Measurements from ENCODE around the gene FGD2.

The FGD2 gene

DNA sequence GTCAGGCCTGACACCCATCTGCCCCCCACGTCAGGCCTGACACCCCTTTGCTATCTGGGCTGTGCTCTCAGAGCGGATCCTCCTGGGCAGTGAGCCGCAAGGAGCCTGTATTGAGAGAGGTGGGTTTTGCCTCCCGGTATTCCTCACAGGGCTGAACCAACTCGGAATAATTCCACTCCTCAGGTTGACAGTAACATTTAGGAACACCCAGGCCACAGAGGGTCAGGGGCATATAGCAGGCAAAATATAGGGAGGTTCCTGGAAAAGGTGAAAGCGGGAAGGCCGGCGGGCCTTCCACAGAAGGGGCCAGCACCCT is 6.8 kb upstream of the FGD2 start:
- no peak for DNase-seq

DNA sequence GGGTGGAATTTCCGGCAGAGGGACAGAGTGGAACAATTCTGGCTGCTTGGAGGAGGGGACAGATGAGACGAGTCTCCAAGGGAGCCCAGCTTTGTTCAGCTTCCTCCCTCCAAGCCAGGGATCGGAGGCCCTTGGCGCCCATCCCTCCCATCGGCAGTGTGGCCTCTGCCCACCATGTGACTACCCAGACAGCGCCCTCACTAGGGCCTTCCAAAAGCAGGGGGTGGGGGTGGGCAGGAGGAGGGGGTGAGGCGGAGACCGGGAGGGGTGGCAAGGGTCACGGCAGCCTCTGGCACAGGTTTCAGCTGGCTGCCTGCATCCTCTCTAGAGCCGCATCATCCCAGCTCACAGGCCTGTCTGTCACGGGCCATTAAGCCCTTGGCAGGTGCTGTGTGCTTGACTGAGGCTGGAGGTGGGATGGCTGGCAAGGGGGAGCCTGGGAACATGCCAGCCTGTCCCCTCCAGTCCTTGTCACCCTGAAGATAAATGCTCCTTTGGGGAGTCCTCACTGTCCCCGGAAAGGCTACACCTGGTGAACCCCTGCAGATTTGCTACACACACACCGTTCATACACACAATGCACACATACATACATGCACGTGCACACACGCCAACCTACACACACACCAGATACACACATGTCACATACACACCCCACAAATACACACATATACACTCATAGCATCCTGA is 6.2 kb upstream of the FGD2 start:
- peak; percentile 67 to 76 for DNase-seq

DNA sequence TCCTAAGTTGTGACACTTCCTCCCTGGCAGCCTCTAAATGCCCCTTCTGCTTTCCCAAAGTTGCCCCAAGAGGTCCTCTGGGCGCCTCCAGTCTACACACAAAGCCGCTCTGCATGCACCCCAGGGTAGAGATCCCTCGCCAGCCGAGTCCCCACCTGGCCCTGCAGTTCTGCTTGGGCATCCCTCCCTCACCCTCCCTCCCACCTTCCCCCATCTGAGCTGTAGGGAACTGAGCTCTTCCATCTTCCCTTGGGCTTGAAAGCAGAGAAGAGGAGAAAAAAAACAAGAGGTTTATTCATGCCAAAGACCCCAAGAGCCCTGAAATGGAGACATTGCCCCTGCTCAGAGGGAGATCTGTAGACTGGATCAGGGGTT is 5.7 kb upstream of the FGD2 start:
- no peak for DNase-seq

GRCh38 chr6:37004044-37004980 is 1.1 kb upstream of the FGD2 start:
- no peak for DNase-seq

DNA sequence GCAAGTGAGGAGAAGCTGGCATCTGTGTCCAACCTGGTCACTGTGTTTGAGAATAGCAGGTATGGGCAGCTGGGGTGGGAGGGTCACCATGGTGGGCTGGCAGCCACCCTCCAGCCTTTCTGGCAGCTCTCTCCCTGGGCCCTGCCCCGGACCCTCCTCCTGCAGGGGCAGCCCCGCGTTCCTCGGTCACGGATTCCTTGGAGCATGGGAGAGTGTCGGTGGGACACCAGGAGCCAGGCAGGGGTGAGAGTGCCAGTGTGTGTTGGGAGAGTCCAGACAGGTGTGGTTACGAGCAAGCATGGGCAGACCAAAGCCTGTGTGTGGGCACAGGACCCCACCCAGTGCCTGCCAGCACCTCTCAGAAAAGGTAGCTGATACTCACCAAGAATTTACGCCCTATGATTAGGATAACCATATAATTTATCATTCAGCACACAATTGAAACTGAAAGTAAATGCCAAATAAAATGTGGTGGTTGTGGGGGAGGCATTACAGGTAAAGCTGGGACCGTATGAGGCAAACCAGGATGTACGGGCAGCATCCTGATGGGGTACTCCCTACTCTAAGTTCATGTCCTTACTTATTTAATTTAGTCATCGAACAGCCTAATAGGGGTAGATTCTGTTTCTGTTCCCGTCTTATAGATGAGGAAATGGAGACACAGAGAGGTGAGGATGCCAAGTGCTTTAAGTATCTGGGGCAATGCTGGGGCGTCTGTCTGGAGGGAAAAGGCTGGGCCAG is 542 bp downstream of the FGD2 start:
- no peak for DNase-seq

- DNase-seq, result no peak
Measured at GRCh38 chr6:37006793-37007339, 1.4 kb downstream of the FGD2 start.

GRCh38 chr6:37007340-37008043 is 2.0 kb downstream of the FGD2 start:
- no peak for DNase-seq

DNA sequence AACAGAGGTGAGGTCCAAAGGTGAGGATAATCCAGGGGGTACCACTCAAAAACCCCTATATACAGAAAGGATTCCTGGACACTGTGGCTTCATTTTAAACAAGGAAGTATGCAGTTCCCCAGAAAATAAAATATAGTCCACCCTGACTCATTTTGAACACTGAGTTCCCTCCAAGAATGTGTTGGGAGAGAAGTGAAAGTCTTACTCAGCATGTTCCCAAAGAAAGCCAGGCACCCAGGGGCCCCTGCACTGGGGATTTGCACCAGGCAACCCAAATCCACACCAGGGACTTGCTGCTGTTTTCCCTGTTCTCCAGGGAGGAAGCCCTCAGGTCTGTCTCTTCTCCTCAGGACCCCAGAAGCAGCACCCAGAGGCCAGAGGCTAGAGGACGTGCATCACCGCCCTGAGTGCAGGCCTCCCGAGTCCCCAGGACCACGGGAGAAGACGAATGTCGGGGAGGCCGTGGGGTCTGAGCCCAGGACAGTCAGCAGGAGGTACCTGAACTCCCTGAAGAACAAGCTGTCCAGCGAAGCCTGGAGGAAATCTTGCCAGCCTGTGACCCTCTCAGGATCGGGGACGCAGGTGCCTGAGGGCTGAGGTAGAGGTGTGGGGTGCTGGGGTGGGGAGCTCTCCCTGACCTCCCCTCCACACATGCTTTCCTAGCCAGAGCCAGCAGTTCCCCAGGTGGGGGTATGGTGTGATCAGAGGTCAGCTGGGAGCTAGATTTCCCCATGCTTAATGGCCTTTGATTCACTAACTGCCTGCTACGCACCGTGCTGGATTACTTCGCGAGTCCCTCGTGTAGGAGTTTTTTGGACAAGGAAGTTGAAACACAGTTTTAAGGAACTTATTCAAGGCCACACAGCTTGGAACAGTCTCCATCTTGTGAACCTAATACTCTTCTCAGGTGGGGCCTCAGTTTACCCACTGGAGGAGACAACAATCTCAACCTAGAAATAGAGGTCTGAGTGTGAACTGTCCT is 3.3 kb downstream of the FGD2 start:
- no peak for DNase-seq

DNA sequence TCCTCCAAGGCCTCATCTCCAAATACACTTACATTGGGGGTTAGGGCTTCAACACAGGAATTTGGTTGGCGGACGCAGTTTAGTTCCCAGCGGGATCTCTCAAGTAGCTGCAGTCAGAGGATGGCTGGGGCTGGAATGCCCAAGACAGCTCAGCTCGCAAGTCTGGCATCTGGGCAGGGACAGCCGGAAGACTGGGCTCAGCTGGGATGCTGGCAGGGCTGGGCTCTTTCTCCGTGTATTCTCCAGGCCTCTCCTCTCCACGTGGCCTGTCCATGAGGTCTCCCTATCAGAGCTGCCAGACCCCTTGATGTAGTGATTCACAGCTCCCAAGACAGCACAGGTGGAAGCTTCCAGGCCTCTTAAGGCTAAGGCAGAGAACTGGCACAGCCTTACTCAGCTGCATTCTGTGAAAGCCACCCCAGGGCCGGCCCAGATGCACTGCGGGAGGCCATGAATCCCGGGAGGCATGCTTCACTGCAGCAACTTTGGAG is 5.0 kb downstream of the FGD2 start:
- no peak for DNase-seq

GRCh38 chr6:37011656-37012378 is 6.4 kb downstream of the FGD2 start:
- DNase-seq, result no peak

DNA sequence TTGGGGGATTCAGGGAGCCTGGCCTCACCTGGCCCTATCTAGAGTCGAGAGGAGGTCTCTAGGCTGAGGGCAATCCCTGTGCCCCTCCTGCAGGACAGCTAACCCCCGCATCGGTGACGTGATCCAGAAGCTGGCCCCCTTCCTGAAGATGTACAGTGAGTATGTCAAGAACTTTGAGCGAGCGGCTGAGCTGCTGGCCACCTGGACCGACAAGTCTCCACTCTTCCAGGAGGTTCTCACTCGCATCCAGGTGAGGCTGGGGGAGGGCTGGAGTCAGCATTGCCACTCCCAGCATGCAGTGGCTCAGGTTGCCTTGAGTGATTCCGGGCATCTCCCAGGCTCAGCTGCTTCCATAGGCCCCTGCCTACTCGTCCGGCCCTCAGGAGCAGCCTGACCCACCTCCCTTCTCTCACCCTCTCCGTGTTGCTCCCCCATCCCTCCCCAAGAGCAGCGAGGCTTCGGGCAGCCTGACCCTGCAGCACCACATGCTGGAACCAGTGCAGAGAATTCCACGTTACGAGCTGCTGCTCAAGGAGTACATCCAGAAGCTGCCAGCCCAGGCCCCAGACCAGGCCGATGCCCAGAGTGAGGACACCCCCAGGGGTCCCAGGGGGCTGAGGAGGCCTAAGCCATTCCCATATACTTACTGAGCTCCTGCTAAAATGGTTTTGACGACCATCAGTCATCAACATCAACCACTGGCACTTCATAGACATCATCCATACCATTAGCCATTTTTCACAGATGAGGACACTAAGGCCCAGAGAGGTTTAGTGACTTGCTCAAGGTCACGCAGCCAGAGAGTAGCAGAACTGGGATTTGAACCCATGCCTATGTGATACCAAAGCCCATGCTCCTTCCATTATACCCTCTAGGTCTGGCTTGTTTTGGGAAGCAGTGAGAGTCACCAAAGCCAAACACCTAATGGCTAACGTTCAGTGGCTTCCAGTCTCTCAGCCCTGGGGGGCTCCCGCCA is 8.3 kb downstream of the FGD2 start:
- DNase-seq, result no peak

DNA sequence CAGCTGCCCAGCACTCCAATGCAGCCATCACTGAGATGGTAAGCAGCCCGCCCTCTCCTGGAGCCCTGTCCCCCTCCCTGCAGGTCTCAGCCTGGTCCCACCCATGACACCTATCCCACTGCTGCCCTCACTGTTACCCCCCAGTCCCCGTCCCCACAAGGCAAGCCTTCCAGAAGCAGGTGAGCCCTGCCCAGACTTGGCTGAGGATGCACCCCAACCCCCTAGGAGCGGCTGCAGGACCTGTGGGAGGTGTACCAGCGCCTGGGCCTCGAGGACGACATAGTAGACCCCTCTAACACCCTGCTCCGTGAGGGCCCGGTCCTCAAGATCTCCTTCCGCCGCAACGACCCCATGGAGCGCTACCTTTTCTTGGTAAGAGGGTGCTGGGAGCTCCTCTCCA is 9.2 kb downstream of the FGD2 start:
- DNase-seq, result no peak

GRCh38 chr6:37015532-37015931 is 10.1 kb downstream of the FGD2 start:
- no peak for DNase-seq

DNA sequence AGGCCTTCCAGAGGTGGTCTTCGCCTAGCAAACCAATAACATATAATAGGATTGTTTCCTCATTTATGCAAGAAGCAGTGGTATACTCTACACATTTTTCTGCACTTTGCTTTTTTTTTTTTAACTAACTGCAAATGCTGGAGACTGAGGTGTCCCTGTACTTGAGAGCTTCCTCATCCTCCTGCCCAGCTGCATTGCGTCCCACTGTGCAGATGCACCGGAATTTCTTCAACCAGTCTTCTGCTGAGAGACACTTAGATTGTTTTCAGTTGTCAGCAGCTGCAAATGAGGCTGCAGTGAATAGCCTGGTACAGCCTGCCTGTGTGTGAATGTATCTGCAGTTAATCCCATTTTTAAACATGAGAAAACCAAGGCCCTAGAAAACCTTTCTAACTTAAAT is 11.5 kb downstream of the FGD2 start:
- no peak for DNase-seq

- DNase-seq, result no peak
Measured at GRCh38 chr6:37017606-37018197, 12.2 kb downstream of the FGD2 start.

GRCh38 chr6:37018198-37019064 is 13.0 kb downstream of the FGD2 start:
- DNase-seq, result peak; percentile 78 to 87

DNA sequence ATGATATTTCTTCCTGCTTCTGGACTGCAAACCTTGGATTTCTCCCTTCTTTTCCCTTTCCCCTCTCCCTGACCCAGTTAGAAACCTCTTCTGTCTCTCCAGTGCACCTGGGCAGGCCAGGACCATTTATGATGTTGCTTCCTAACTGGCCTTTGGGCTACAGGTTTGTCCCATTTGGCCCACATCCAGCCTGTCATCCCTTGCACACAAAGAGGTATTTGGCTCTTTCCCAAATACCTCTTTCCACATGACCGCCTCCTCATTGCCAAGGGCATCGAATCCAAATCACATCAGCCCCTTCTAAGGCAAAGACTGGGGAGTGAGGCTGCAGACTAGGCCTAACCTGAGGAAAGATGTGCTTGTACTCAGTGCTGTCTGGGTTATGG is 13.6 kb downstream of the FGD2 start:
- peak; percentile 58 to 81 for DNase-seq

DNA sequence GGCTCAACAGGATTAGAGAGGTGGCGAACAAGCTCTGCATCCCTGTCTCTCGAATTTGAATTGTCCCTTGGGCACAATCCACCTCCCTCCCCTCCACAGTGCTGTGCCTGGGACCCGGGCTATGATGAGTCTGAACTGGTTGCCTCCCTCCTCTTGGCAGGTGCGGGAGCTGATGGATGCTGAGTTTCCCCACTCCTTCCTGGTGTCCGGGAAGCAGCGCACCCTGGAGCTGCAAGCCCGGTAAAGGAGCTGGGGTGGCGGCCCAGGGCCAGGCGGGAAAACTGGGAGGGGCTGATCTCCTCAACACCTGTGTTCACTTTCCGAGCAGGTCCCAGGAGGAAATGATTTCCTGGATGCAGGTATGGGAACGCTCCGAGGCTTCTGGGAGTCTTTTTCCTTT is 14.9 kb downstream of the FGD2 start:
- DNase-seq, result no peak
